Epithelial cell of esophagus (primary cell): Measurements from ENCODE around the gene SNPH.
A peak's percentile ranks its signal among the peaks of the same experiment; 100 is the strongest.

Experiments
- DNase-seq: peaks from one replicate; pipeline ENCODE4 v3.0.0; 2010; ENCODE audit warnings: low read depth
- H3K4me3 ChIP-seq: 2 replicates; pipeline ENCODE4 v1.5.1; 2011; ENCODE audit warnings: mild to moderate bottlenecking, low read length, control low read depth
- CTCF ChIP-seq: IDR thresholded peaks from 2 replicates; pipeline ENCODE4 v1.5.1; 2011; ENCODE audit warnings: low read depth, mild to moderate bottlenecking, low read length, control low read depth, inconsistent platforms; ENCODE audit not compliant: insufficient read depth; ENCODE audit errors: missing control alignments

The SNPH gene

GRCh38 chr20:1252416-1252815, 13.7 kb upstream of the SNPH start:
- no peak for TF ChIP-seq CTCF
- no peak for DNase-seq
- H3K4me3 ChIP-seq, result no peak overlapping the region

- no peak overlapping the region for H3K4me3 ChIP-seq
- no peak for TF ChIP-seq CTCF
- DNase-seq, result no peak
Measured at GRCh38 chr20:1254254-1254653, 11.8 kb upstream of the SNPH start.

GRCh38 chr20:1255675-1256074, 10.4 kb upstream of the SNPH start:
- TF ChIP-seq CTCF, result no peak
- no peak for DNase-seq
- H3K4me3 ChIP-seq, result no peak overlapping the region

GRCh38 chr20:1263853-1264252, 2.2 kb upstream of the SNPH start:
- DNase-seq, result peak; percentile 32
- no peak for TF ChIP-seq CTCF

GRCh38 chr20:1264727-1265126, 1.4 kb upstream of the SNPH start:
- DNase-seq, result no peak
- no peak for TF ChIP-seq CTCF
- no peak overlapping the region for H3K4me3 ChIP-seq

More at GRCh38 chr20:1263853-1264252, 2.2 kb upstream of the SNPH start:
- H3K4me3 ChIP-seq, result no peak overlapping the region

- TF ChIP-seq CTCF, result no peak
- DNase-seq, result no peak
- H3K4me3 ChIP-seq, result peak overlapping the region; percentile 54
Measured at GRCh38 chr20:1265226-1265915, 723 bp upstream of the SNPH start.

- DNase-seq, result no peak
- peak overlapping the region; percentile 54 for H3K4me3 ChIP-seq
- TF ChIP-seq CTCF, result no peak
Measured at GRCh38 chr20:1265916-1266166, 253 bp upstream of the SNPH start.
